ENCODE data around the gene JSRP1. TPM values are rescaled to one million over a fixed set of nuclear protein-coding genes. Genes with fewer than 3 reads are reported as not detected.

Gene JSRP1, protein sequence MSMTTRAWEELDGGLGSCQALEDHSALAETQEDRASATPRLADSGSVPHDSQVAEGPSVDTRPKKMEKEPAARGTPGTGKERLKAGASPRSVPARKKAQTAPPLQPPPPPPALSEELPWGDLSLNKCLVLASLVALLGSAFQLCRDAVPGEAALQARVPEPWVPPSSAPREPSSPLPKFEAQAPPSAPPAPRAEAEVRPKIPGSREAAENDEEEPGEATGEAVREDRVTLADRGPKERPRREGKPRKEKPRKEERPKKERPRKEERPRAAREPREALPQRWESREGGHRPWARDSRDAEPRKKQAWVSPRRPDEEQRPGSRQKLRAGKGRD
- total RNA-seq, result 1.9 and 5.4 TPM in 2 replicates
- 0.79 and 4.2 TPM in 2 replicates for polyA plus RNA-seq

DNA sequence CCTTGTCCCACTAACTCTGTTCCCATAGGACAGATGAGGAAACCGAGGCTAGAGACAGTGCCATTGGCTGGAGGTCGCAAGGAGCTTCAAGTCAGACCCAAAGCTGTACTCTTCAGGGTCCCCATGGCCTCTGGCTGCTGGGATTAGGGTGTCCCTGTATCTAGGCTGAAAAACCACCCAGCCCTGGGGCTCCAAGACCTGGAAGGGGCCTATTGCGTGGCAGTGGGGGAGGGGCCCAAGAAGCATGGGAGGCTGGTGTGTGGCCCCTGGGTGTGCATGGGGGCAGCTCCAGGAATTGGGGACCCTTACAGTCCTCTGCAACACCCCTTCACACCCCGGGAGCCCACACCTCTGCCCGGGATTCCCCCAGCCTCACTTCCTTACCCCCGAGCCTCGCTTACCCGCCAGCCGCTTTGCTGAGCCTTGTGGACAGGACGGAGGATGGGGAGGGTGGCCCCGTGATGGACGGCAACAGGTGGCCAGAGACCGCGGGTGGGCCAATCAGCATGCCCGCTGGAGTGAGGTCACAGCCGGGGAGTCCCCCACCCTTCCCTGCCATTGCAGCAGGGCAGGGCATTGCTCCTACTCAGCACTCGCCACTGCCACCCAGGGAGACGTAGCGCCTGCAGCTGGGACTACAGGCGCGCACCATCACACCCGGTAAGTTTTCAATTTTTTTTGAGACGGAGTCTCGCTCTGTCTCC, at the start of gene JSRP1:
TSS of gene JSRP1 (minus strand) at position 436 of the 704 bp plus-strand sequence. CDS start 1,103 bp downstream, outside the sequence.
- no peaks in the 10 kb centered on the region for H3K36me3 ChIP-seq
- H3K4me3 ChIP-seq, result no peak within 1 kb of the TSS
- no peak for DNase-seq (ENCODE audit: low read depth in 1 of 2, low spot score in 1 of 2)
- H3K9me3 ChIP-seq (ENCODE audit: low read depth), result no peaks in the 10 kb centered on the region
- H3K27ac ChIP-seq, result no peak within 1 kb of the TSS
- H3K27me3 ChIP-seq, result peaks cover 18% of the 10 kb centered on the region
- TF ChIP-seq, protein P1, sequence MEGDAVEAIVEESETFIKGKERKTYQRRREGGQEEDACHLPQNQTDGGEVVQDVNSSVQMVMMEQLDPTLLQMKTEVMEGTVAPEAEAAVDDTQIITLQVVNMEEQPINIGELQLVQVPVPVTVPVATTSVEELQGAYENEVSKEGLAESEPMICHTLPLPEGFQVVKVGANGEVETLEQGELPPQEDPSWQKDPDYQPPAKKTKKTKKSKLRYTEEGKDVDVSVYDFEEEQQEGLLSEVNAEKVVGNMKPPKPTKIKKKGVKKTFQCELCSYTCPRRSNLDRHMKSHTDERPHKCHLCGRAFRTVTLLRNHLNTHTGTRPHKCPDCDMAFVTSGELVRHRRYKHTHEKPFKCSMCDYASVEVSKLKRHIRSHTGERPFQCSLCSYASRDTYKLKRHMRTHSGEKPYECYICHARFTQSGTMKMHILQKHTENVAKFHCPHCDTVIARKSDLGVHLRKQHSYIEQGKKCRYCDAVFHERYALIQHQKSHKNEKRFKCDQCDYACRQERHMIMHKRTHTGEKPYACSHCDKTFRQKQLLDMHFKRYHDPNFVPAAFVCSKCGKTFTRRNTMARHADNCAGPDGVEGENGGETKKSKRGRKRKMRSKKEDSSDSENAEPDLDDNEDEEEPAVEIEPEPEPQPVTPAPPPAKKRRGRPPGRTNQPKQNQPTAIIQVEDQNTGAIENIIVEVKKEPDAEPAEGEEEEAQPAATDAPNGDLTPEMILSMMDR (IDR thresholded peaks at IDR 0.05; ENCODE audit: low read depth, low read length), result no peak
- peaks cover 3% of the 10 kb centered on the region for H3K4me1 ChIP-seq (ENCODE audit: low read depth)

DNA sequence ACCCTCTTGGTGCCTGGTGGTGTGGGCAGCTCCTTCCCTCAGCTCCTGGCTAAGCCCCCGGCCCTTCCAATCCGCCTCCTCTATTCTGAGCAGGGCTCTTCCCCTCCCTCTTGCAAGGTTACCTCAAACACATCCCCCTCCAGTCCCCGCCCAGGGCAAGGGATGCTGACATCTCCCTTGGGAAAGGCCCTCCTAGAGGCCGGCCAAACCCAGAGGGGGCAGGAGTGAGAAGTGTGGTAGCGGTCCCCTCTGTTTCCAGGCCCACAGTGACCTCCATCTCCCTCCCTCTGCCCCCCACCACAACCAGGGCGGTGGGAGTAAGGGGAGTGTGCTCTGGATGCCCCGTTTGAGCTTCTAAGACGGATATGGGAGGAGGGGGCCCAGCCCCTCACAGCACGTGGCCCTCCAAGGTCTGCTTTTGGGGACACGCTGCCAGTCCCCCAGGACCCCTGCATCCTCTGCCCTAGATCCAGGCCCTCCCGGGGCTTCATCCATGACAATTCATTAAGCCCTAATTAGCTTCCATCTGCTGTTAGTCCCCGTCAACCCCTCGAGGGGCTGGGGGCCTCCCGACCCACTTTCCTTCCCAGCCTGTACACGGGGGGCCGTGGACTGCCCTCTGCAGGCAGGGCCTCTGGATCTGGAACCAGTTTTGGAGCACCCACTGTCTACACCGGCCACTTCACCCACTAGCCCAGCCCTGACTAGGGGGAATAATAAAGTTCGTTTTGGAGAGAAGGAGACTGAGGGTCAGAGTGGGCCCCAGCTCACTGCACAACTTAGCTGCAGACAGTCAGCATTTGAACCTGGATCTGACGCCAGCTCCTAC, 49.4 kb upstream of the JSRP1 start:
- H3K4me3 ChIP-seq, result no peak overlapping the region
- no peaks in the 10 kb centered on the region for H3K4me1 ChIP-seq (ENCODE audit: low read depth)
- H3K9me3 ChIP-seq (ENCODE audit: low read depth), result no peaks in the 10 kb centered on the region
- no peaks in the 10 kb centered on the region for H3K36me3 ChIP-seq
- TF ChIP-seq, protein P1 (IDR thresholded peaks at IDR 0.05; ENCODE audit: low read depth, low read length), result no peak
- H3K27ac ChIP-seq, result no peak overlapping the region
- H3K27me3 ChIP-seq, result peaks cover 34% of the 10 kb centered on the region
- DNase-seq (ENCODE audit: low read depth in 1 of 2, low spot score in 1 of 2), result no peak

DNA sequence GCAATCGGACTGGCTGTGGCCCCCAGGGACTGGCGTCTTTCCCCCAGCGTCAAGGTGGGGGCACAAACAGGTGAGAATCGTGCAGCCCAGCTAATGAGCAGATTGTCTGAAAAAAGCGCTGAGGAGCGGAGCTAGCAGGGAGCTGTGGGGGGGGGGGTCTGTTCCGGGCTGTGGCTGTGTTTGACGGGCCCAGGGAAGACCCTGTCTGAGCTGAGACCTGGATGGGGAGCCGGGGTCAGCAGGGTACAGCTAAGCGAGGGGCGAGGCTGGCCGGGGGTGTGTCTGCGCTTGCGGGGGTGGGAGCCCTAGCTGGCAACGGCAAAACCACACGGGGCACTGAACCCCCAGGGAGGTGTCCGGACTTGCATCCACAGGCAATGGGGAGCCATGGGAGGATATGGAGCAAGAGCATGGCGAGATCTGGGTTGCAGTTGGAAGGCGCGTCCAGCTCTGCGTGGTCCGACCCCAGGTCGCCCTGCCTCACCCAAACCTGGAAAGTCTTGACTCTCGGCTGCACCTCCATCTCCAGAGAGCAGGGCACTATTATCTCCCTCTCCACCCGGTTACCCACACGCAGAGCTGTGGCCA, 47.1 kb upstream of the JSRP1 start:
- no peak overlapping the region for H3K27ac ChIP-seq

DNA sequence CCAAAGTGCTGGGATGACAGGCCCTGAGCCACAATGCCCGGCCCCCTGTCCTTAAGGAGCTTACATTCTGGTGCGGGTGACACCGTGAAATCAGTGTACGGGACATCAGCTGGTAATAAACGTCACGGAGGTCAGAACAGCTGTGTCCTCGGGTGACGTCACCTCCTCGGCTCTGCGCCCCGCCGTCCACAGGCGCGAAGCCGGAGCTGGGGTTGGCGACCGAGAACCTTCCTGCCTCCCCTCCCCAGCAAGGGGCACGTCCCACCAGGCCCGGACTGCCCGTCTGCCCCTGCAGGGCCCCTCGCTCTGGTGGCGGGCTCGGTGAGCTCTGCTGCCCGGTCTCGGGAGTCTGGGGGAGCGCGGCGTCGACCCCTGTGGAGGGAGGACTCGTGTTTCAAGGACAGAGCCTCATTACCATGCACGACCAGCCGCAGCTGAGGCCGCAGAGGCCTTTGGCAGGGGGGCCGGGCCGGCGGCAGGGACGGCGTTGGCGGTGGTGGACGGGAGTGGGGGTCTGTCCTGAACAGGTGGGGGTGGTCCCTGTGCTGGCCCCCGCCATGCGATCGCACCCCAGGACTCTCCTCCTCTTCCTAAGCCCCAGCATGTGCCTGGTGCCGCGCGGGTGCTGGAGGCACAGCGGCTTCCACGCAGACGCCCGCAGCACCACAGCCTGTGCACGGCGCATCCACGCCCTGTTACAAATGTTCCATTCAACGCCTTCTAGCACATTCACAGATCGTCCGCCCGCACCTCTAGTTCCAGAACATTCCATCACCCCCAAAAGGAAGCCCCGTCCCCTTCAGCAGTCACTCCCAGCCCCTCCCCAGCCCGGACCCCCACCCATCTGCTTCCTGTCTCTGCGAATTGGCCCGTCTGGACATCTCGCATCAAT, 46.3 kb upstream of the JSRP1 start:
- H3K36me3 ChIP-seq, result no peaks in the 10 kb centered on the region
- H3K9me3 ChIP-seq (ENCODE audit: low read depth), result no peaks in the 10 kb centered on the region
- H3K27me3 ChIP-seq, result peaks cover 16% of the 10 kb centered on the region
- peak; percentile 36 to 52 for DNase-seq (ENCODE audit: low read depth in 1 of 2, low spot score in 1 of 2)
- H3K4me1 ChIP-seq (ENCODE audit: low read depth), result no peaks in the 10 kb centered on the region
- no peak overlapping the region for H3K27ac ChIP-seq
- TF ChIP-seq, protein P1 (IDR thresholded peaks at IDR 0.05; ENCODE audit: low read depth, low read length), result no peak
- no peak overlapping the region for H3K4me3 ChIP-seq

More for the DNA sequence above, 47.1 kb upstream of the JSRP1 start:
- peaks cover 21% of the 10 kb centered on the region for H3K27me3 ChIP-seq
- no peak for DNase-seq (ENCODE audit: low read depth in 1 of 2, low spot score in 1 of 2)
- no peaks in the 10 kb centered on the region for H3K36me3 ChIP-seq
- H3K9me3 ChIP-seq (ENCODE audit: low read depth), result no peaks in the 10 kb centered on the region
- H3K4me1 ChIP-seq (ENCODE audit: low read depth), result no peaks in the 10 kb centered on the region
- H3K4me3 ChIP-seq, result no peak overlapping the region
- TF ChIP-seq, protein P1 (IDR thresholded peaks at IDR 0.05; ENCODE audit: low read depth, low read length), result no peak

All from cardiac muscle cell (in vitro differentiated cells and primary cell).